Measurements from ENCODE around the gene NCAM1.

NCAM1 gene

GRCh38 chr11:113173126-113173525 is 211.9 kb downstream of the NCAM1 start:
- TF ChIP-seq CTCF (IDR thresholded peaks at IDR 0.05): no peak
- no peak for TF ChIP-seq ZFX (IDR thresholded peaks at IDR 0.05; ENCODE audit: borderline replicate concordance)
- no peak overlapping the region for H3K27ac ChIP-seq

- no peak overlapping the region for H3K27ac ChIP-seq
- TF ChIP-seq CTCF (IDR thresholded peaks at IDR 0.05): no peak
- no peak for TF ChIP-seq ZFX (IDR thresholded peaks at IDR 0.05; ENCODE audit: borderline replicate concordance)
These were observed 213.7 kb downstream of the NCAM1 start for GRCh38 chr11:113174882-113175281.

- H3K27ac ChIP-seq: no peak overlapping the region
- TF ChIP-seq CTCF (IDR thresholded peaks at IDR 0.05) (no peak), ZFX (IDR thresholded peaks at IDR 0.05; ENCODE audit: borderline replicate concordance) (no peak)
These were observed 215.6 kb downstream of the NCAM1 start for GRCh38 chr11:113176599-113177360.

GRCh38 chr11:113177671-113178070 is 216.5 kb downstream of the NCAM1 start:
- H3K27ac ChIP-seq: no peak overlapping the region
- TF ChIP-seq CTCF (IDR thresholded peaks at IDR 0.05) (no peak), ZFX (IDR thresholded peaks at IDR 0.05; ENCODE audit: borderline replicate concordance) (no peak)

GRCh38 chr11:113178381-113179070 is 217.3 kb downstream of the NCAM1 start:
- H3K27ac ChIP-seq: no peak overlapping the region
- TF ChIP-seq CTCF (IDR thresholded peaks at IDR 0.05) (no peak), ZFX (IDR thresholded peaks at IDR 0.05; ENCODE audit: borderline replicate concordance) (no peak)

- H3K27ac ChIP-seq: no peak overlapping the region
- TF ChIP-seq CTCF (IDR thresholded peaks at IDR 0.05) (no peak), ZFX (IDR thresholded peaks at IDR 0.05; ENCODE audit: borderline replicate concordance) (no peak)
These were observed 218.0 kb downstream of the NCAM1 start for GRCh38 chr11:113179181-113179704.

GRCh38 chr11:113181094-113181493 is 219.9 kb downstream of the NCAM1 start:
- no peak for TF ChIP-seq ZFX (IDR thresholded peaks at IDR 0.05; ENCODE audit: borderline replicate concordance)
- TF ChIP-seq CTCF (IDR thresholded peaks at IDR 0.05): no peak
- no peak overlapping the region for H3K27ac ChIP-seq

Data from 22Rv1 (cell line).